ENCODE data around the gene CLEC16A. TPM values are rescaled to one million over a fixed set of nuclear protein-coding genes. Genes with fewer than 3 reads are reported as not detected.

CLEC16A gene
- total and polyA plus RNA-seq, 9 of the 15 experiments (the other 6 are each of a cell fraction or from before 2014, with no cell fraction given): 1.00 to 22.3 (median 10.0) TPM

GRCh38 chr16:11149011-11149616, 204.8 kb downstream of the CLEC16A start (continued):
- TF ChIP-seq GTF2B (IDR thresholded peaks at IDR 0.05; ENCODE audit: extremely low read depth, insufficient read length) (no peak), SRSF1 (IDR thresholded peaks at IDR 0.05; ENCODE audit: low read depth, low read length) (no peak), KDM5B (IDR thresholded peaks at IDR 0.05; ENCODE audit: insufficient replicate concordance, low read depth, low read length) (no peak), ASH1L (IDR thresholded peaks at IDR 0.05; ENCODE audit: borderline replicate concordance, low read depth, partially characterized antibody) (no peak), NEUROD1 (IDR thresholded peaks at IDR 0.05; ENCODE audit: borderline replicate concordance, low read depth, low read length, partially characterized antibody) (peak; percentile 68), KLF6 (CRISPR knock-in tag; IDR thresholded peaks at IDR 0.05; ENCODE audit: borderline replicate concordance) (no peak), ZNF589 (CRISPR knock-in tag; IDR thresholded peaks at IDR 0.05; ENCODE audit: low read depth) (no peak), CBX2 (IDR thresholded peaks at IDR 0.05; ENCODE audit: insufficient read depth, low read length, poor library complexity, severe bottlenecking) (no peak), MAZ (CRISPR knock-in tag; conservative IDR thresholded peaks at IDR 0.05 in 1 of 2, IDR thresholded peaks at IDR 0.05 in 1 of 2) (peak; percentile 19 to 87; a peak in 2 of 4 replicates), HMG20B (CRISPR knock-in tag; IDR thresholded peaks at IDR 0.05) (no peak), NELFE (IDR thresholded peaks at IDR 0.05; ENCODE audit: insufficient read depth, insufficient read length) (no peak), ELF2 (CRISPR knock-in tag; IDR thresholded peaks at IDR 0.05) (no peak)
- TF ChIP-seq, protein P1, sequence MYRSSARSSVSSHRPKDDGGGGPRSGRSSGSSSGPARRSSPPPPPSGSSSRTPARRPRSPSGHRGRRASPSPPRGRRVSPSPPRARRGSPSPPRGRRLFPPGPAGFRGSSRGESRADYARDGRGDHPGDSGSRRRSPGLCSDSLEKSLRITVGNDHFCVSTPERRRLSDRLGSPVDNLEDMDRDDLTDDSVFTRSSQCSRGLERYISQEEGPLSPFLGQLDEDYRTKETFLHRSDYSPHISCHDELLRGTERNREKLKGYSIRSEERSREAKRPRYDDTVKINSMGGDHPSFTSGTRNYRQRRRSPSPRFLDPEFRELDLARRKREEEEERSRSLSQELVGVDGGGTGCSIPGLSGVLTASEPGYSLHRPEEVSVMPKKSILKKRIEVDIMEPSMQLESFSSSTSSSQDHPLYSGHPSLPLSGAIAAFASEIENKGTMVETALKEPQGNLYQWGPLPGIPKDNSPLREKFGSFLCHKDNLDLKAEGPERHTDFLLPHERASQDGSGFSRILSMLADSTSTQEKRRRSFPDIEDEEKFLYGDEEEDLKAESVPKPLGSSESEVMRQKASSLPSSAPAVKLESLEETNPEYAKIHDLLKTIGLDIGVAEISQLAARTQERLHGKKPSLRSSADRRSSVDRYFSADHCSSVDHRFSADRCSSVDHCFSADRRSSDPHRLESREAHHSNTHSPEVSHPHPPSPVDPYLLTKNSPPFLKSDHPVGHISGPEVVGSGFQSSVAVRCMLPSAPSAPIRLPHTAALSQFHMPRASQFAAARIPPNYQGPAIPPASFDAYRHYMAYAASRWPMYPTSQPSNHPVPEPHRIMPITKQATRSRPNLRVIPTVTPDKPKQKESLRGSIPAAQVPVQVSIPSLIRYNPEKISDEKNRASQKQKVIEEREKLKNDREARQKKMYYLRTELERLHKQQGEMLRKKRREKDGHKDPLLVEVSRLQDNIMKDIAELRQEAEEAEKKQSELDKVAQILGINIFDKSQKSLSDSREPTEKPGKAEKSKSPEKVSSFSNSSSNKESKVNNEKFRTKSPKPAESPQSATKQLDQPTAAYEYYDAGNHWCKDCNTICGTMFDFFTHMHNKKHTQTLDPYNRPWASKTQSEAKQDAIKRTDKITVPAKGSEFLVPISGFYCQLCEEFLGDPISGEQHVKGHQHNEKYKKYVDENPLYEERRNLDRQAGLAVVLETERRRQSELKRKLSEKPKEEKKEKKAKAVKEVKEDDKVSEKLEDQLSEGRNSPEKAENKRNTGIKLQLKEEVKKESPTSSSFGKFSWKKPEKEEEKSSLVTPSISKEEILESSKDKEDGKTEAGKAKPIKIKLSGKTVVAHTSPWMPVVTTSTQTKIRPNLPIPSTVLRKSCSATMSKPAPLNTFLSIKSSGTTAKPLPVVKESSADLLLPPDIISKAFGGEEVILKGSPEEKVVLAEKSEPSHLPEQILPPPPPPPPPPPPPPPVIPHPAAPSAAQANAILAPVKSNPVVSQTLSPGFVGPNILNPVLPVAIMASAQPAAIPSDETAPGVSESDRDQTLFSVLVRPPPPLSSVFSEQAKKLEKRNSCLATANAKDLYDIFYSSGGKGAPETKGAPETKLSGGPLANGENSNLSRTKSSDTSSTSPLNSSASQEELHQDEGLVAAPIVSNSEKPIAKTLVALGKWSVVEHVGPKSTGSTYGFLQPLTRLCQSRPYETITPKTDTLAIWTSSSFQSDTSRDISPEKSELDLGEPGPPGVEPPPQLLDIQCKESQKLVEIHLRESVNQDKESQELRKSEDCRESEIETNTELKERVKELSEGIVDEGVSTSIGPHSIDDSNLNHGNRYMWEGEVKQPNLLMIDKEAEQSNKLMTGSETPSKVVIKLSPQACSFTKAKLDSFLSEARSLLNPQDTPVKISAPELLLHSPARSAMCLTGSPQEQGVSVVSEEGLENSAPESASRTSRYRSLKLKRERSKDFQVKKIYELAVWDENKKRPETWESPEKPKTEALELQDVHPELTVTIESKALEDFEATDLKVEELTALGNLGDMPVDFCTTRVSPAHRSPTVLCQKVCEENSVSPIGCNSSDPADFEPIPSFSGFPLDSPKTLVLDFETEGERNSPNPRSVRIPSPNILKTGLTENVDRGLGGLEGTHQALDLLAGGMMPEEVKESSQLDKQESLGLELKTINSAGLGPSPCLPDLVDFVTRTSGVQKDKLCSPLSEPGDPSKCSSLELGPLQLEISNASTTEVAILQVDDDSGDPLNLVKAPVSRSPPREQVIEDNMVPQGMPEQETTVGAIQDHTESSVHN (IDR thresholded peaks at IDR 0.05; ENCODE audit: borderline replicate concordance in 1 of 2, low read depth in 1 of 2): peak in 1 of 2 experiments; percentile 28; a peak in 1 of 4 replicates
- TF ChIP-seq, protein P2, sequence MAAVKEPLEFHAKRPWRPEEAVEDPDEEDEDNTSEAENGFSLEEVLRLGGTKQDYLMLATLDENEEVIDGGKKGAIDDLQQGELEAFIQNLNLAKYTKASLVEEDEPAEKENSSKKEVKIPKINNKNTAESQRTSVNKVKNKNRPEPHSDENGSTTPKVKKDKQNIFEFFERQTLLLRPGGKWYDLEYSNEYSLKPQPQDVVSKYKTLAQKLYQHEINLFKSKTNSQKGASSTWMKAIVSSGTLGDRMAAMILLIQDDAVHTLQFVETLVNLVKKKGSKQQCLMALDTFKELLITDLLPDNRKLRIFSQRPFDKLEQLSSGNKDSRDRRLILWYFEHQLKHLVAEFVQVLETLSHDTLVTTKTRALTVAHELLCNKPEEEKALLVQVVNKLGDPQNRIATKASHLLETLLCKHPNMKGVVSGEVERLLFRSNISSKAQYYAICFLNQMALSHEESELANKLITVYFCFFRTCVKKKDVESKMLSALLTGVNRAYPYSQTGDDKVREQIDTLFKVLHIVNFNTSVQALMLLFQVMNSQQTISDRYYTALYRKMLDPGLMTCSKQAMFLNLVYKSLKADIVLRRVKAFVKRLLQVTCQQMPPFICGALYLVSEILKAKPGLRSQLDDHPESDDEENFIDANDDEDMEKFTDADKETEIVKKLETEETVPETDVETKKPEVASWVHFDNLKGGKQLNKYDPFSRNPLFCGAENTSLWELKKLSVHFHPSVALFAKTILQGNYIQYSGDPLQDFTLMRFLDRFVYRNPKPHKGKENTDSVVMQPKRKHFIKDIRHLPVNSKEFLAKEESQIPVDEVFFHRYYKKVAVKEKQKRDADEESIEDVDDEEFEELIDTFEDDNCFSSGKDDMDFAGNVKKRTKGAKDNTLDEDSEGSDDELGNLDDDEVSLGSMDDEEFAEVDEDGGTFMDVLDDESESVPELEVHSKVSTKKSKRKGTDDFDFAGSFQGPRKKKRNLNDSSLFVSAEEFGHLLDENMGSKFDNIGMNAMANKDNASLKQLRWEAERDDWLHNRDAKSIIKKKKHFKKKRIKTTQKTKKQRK (IDR thresholded peaks at IDR 0.05; ENCODE audit: borderline replicate concordance, low read depth, low read length): no peak

All from K562 (cell line).